GM23338 (cell line): ENCODE data around the gene PRKAG1. TPM values are rescaled to one million over a fixed set of nuclear protein-coding genes. Genes with fewer than 3 reads are reported as not detected.

Experiments used
- ATAC-seq: fragments of 200-7000 bp; cut with Tn5 transposase; 3 replicates; pipeline ENCODE4 v1.9.1; 2020
- DNase-seq: peaks from one replicate; pipeline ENCODE4 v3.0.0-alpha.2; 2015; ENCODE audit warnings: low spot score
- H2AFZ ChIP-seq: fragments of 200-600 bp; sonication (generic); 2 replicates; pipeline ENCODE4 v1.8.0; 2016; ENCODE audit warnings: antibody characterized with exemption, mild to moderate bottlenecking, moderate library complexity
- H3F3A ChIP-seq: fragments of 200-600 bp; sonication (generic); replicated peaks from 2 replicates; pipeline ENCODE4 v1.8.0; 2017; ENCODE audit warnings: antibody characterized with exemption, mixed run types, low read depth
- H3K27ac ChIP-seq: fragments of 200-600 bp; sonication (generic); 2 replicates; pipeline ENCODE4 v1.6.1; 2016; ENCODE audit warnings: low read depth
- H3K27me3 ChIP-seq: fragments of 200-600 bp; sonication (generic); 2 replicates; pipeline ENCODE4 v1.8.0; 2016; ENCODE audit warnings: mild to moderate bottlenecking, mixed run types, moderate library complexity; ENCODE audit not compliant: insufficient read depth
- H3K36me3 ChIP-seq: fragments of 200-600 bp; sonication (generic); 2 replicates; pipeline ENCODE4 v1.8.0; 2016; ENCODE audit warnings: mild to moderate bottlenecking; ENCODE audit not compliant: insufficient read depth
- H3K4me1 ChIP-seq: fragments of 200-600 bp; sonication (generic); 2 replicates; pipeline ENCODE4 v1.8.0; 2016; ENCODE audit warnings: mild to moderate bottlenecking, moderate library complexity; ENCODE audit not compliant: insufficient read depth
- H3K4me2 ChIP-seq: fragments of 200-600 bp; sonication (generic); 2 replicates; pipeline ENCODE4 v1.7.1; 2017; ENCODE audit warnings: mixed run types
- H3K4me3 ChIP-seq: fragments of 200-600 bp; sonication (generic); 2 replicates; pipeline ENCODE4 v1.6.1; 2016; ENCODE audit warnings: mixed run types
- H3K79me2 ChIP-seq: fragments of 200-600 bp; sonication (generic); replicated peaks from 2 replicates; pipeline ENCODE4 v1.8.0; 2017; ENCODE audit warnings: mild to moderate bottlenecking; ENCODE audit not compliant: insufficient read depth
- H3K9me2 ChIP-seq: fragments of 200-600 bp; sonication (generic); 2 replicates; pipeline ENCODE4 v1.8.0; 2017; ENCODE audit not compliant: insufficient read depth
- H4K20me1 ChIP-seq: fragments of 200-600 bp; sonication (generic); replicated peaks from 2 replicates; pipeline ENCODE4 v1.8.0; 2017; ENCODE audit warnings: mild to moderate bottlenecking; ENCODE audit not compliant: insufficient read depth
- H3K27ac Mint-ChIP-seq: 2 replicates; pipeline ENCODE4 v1.8.0; 2020; ENCODE audit warnings: inconsistent platforms, mild to moderate bottlenecking, moderate library complexity, mixed read lengths
- H3K27me3 Mint-ChIP-seq: 3 replicates; pipeline ENCODE4 v1.8.0; 2022; ENCODE audit warnings: low read depth, mild to moderate bottlenecking, moderate library complexity, mixed read lengths, inconsistent platforms; ENCODE audit not compliant: insufficient read depth, poor library complexity
- H3K36me3 Mint-ChIP-seq: 3 replicates; pipeline ENCODE4 v1.8.0; 2021; ENCODE audit warnings: low read depth, mild to moderate bottlenecking, inconsistent platforms, moderate library complexity, mixed read lengths
- H3K4me1 Mint-ChIP-seq: 3 replicates; pipeline ENCODE4 v1.8.0; 2020; ENCODE audit warnings: mild to moderate bottlenecking, inconsistent platforms, mixed read lengths
- H3K4me3 Mint-ChIP-seq: 3 replicates; pipeline ENCODE4 v1.8.0; 2021; ENCODE audit warnings: moderate library complexity, mild to moderate bottlenecking, inconsistent platforms, mixed read lengths
- H3K9me3 Mint-ChIP-seq: 3 replicates; pipeline ENCODE4 v1.8.0; 2020; ENCODE audit warnings: moderate library complexity, mild to moderate bottlenecking, inconsistent platforms, mixed read lengths
- CREB1 ChIP-seq: fragments of 250-450 bp; sonication (Bioruptor Pico); IDR thresholded peaks from 2 replicates; pipeline ENCODE4 v1.5.0; 2020; ENCODE audit warnings: low read depth, mild to moderate bottlenecking, moderate library complexity
- CTCF ChIP-seq, 2 experiments: fragments of 200-600 bp in 1 of 2; sonication (generic) in 1 of 2; conservative IDR thresholded peaks; 2 replicates each; pipeline versions ENCODE4 v1.5.1 to v1.6.1; 2016 to 2017; ENCODE audit warnings: antibody characterized with exemption in 2 of 2, low read depth in 2 of 2, mild to moderate bottlenecking in 2 of 2, moderate library complexity in 1 of 2
- ETS1 ChIP-seq: IDR thresholded peaks from 2 replicates; pipeline ENCODE4 v1.6.1; 2016; ENCODE audit warnings: antibody characterized with exemption
- EZH2 ChIP-seq: fragments of 200-600 bp; sonication (generic); IDR thresholded peaks from one replicate; pipeline ENCODE4 v1.8.0; 2017; ENCODE audit warnings: antibody characterized with exemption, mild to moderate bottlenecking, low read depth; ENCODE audit not compliant: unreplicated experiment
- EZH2phosphoT487 ChIP-seq: fragments of 200-600 bp; sonication (generic); IDR thresholded peaks from one replicate; pipeline ENCODE4 v1.8.1; 2018; ENCODE audit warnings: antibody characterized with exemption; ENCODE audit not compliant: unreplicated experiment
- JUNB ChIP-seq: IDR thresholded peaks from one replicate; pipeline ENCODE4 v1.6.1; 2016; ENCODE audit warnings: antibody characterized with exemption; ENCODE audit not compliant: unreplicated experiment
- NANOG ChIP-seq: IDR thresholded peaks from 2 replicates; pipeline ENCODE4 v1.6.1; 2016; ENCODE audit warnings: antibody characterized with exemption, borderline replicate concordance
- POLR2AphosphoS5 ChIP-seq: IDR thresholded peaks from 2 replicates; pipeline ENCODE4 v1.6.1; 2016; ENCODE audit warnings: antibody characterized with exemption, low read depth
- REST ChIP-seq: IDR thresholded peaks from one replicate; pipeline ENCODE4 v1.6.1; 2018; ENCODE audit warnings: antibody characterized with exemption; ENCODE audit not compliant: unreplicated experiment
- STAT1 ChIP-seq: IDR thresholded peaks from one replicate; pipeline ENCODE4 v1.6.1; 2016; ENCODE audit warnings: antibody characterized with exemption; ENCODE audit not compliant: unreplicated experiment
- ZNF114 ChIP-seq: fragments of 250-450 bp; sonication (Bioruptor Pico); IDR thresholded peaks from 2 replicates; pipeline ENCODE4 v1.5.0; 2020; ENCODE audit warnings: mild to moderate bottlenecking, moderate library complexity
- ZNF331 ChIP-seq: fragments of 250-450 bp; sonication (Bioruptor Pico); IDR thresholded peaks from 2 replicates; pipeline ENCODE4 v1.5.0; 2020; ENCODE audit warnings: low read depth, mild to moderate bottlenecking, moderate library complexity
- ZNF462 ChIP-seq: fragments of 250-450 bp; sonication (Bioruptor Pico); IDR thresholded peaks from 2 replicates; pipeline ENCODE4 v1.5.0; 2020; ENCODE audit warnings: mild to moderate bottlenecking, moderate library complexity
- polyA plus RNA-seq: library from polyadenylated mRNA; unstranded; fragments of >200 nt; fragmentation: Nextera tagmentation; extraction: Ambion mirVana; gene quantifications from 2 replicates; pipeline ENCODE4 v1.2.1, GENCODE V29; 2016
- total RNA-seq: library from RNA; depleted of rRNA; stranded (reverse); fragments of >200 nt; shearing (Covaris generic); gene quantifications from 2 replicates; pipeline ENCODE4 v1.2.3, GENCODE V29; 2014

PRKAG1 gene
- total and polyA plus RNA-seq, 2 experiments from 2014 or later: 19.9 to 35.4 TPM

- H3K36me3 Mint-ChIP-seq: no peaks in the 10 kb centered on the region
- peaks cover 100% of the 10 kb centered on the region for H3K27me3 ChIP-seq
- H3K9me3 Mint-ChIP-seq: no peaks in the 10 kb centered on the region; the same call in 2 of the 3 replicates
- H4K20me1 ChIP-seq: peaks cover 17% of the 10 kb centered on the region
- TF ChIP-seq POLR2AphosphoS5: no peak
- TF ChIP-seq EZH2phosphoT487: peak; percentile 59
- TF ChIP-seq JUNB: no peak
- TF ChIP-seq ZNF114 (CRISPR knock-in tag): no peak
- no peak for TF ChIP-seq CTCF (conservative IDR thresholded peaks at IDR 0.05; ENCODE audit: low read depth in 2 of 2)
- TF ChIP-seq ETS1: no peak
- TF ChIP-seq REST: no peak
- no peak for TF ChIP-seq STAT1
- no peak for TF ChIP-seq CREB1
- TF ChIP-seq NANOG: no peak
- TF ChIP-seq EZH2: peak; percentile 93
- no peak for TF ChIP-seq ZNF331 (CRISPR knock-in tag)
- no peak for TF ChIP-seq ZNF462 (CRISPR knock-in tag)
- ATAC-seq (peak; percentile 3; the same call in 2 of the 3 replicates), DNase-seq (peak; percentile 52)
- H2AFZ ChIP-seq: peak overlapping the region; percentile 94
- H3K79me2 ChIP-seq: no peaks in the 10 kb centered on the region
- no peaks in the 10 kb centered on the region for H3K36me3 ChIP-seq
- peak overlapping the region; percentile 88 for H3K4me2 ChIP-seq
- H3K4me1 ChIP-seq: peaks cover 21% of the 10 kb centered on the region; the same call in 1 of the 2 replicates
- H3K4me1 Mint-ChIP-seq: peaks cover 36% of the 10 kb centered on the region
- no peak overlapping the region for H3K27ac Mint-ChIP-seq
- H3K27me3 Mint-ChIP-seq: peaks cover 99% of the 10 kb centered on the region
- H3F3A ChIP-seq: peaks cover 12% of the 10 kb centered on the region; the same call in 1 of the 2 replicates
- peak overlapping the region; percentile 69 for H3K4me3 Mint-ChIP-seq
- no peak overlapping the region for H3K27ac ChIP-seq
- H3K4me3 ChIP-seq: peak overlapping the region; percentile 59
- H3K9me2 ChIP-seq: no peaks in the 10 kb centered on the region
Observed at GRCh38 chr12:48979602-48980388, 38.8 kb downstream of the PRKAG1 start.
